ENCODE data around the gene MDH1B. TPM values are rescaled to one million over a fixed set of nuclear protein-coding genes. Genes with fewer than 3 reads are reported as not detected.

Gene MDH1B
- total RNA-seq, 1 experiment from 2014 or later = 1.3 TPM

GRCh38 chr2:206774871-206775270, 9.7 kb upstream of the MDH1B start:
- Histone ChIP-seq H3K9ac (ENCODE audit: extremely low read depth, insufficient read length, low read length) (no peak overlapping the region), H3T11ph (ENCODE audit: low read length) (no peak overlapping the region), H4K8ac (replicated peaks; ENCODE audit: insufficient read length, low read depth, low read length) (no peak overlapping the region), H4K20me1 (ENCODE audit: control insufficient read depth, insufficient read depth, insufficient read length) (no peaks in the 10 kb centered on the region), H3K27ac (ENCODE audit: insufficient read length, low read depth, low read length) (no peak overlapping the region), H2BK15ac (ENCODE audit: low read depth, low read length) (no peak overlapping the region), H3K23me2 (ENCODE audit: insufficient read length, low read depth, low read length, poor library complexity, severe bottlenecking) (no peaks in the 10 kb centered on the region), H3K4me2 (ENCODE audit: insufficient read depth, insufficient read length, low read length) (no peak overlapping the region), H3K79me1 (ENCODE audit: insufficient read depth, low read depth, low read length, poor library complexity, severe bottlenecking) (no peaks in the 10 kb centered on the region), H3K9me3 (ENCODE audit: control insufficient read depth, low read depth, low read length) (no peaks in the 10 kb centered on the region), H4K91ac (ENCODE audit: insufficient read length, low read depth, low read length) (no peak overlapping the region), H3K14ac (ENCODE audit: insufficient read depth, low read length) (no peak overlapping the region), H3K4ac (ENCODE audit: low read depth, low read length) (no peak overlapping the region), H2BK5ac (ENCODE audit: insufficient read length, low read length) (no peak overlapping the region), H2BK12ac (ENCODE audit: insufficient read length, low read depth, low read length) (no peak overlapping the region), H3K79me2 (ENCODE audit: insufficient read depth, low read length) (no peaks in the 10 kb centered on the region; the same call in 1 of the 2 replicates), H3K18ac (ENCODE audit: insufficient read length, low read depth, low read length) (no peak overlapping the region), H2AFZ (ENCODE audit: low read length) (no peak overlapping the region), H3K23ac (ENCODE audit: insufficient read length, low read depth, low read length) (no peak overlapping the region), H2BK120ac (ENCODE audit: low read depth, low read length, poor library complexity, severe bottlenecking) (no peak overlapping the region), H3K27me3 (ENCODE audit: insufficient read depth, low read length) (no peaks in the 10 kb centered on the region), H2BK20ac (ENCODE audit: low read depth, low read length, poor library complexity, severe bottlenecking) (no peak overlapping the region), H3K4me1 (ENCODE audit: insufficient read depth, low read length) (no peaks in the 10 kb centered on the region), H4K5ac (ENCODE audit: insufficient read length, low read depth, low read length) (no peak overlapping the region), H2AK5ac (ENCODE audit: insufficient read length, low read length) (no peak overlapping the region), H3K56ac (ENCODE audit: insufficient read length, low read depth, low read length) (no peak overlapping the region)
- no peaks in the 10 kb centered on the region for H3K27me3 Mint-ChIP-seq (ENCODE audit: low read depth)
- H3K36me3 Mint-ChIP-seq (ENCODE audit: insufficient read depth in 1 of 3, low read depth in 3 of 3) = peaks cover 73 to 92% (median 88%) of the 10 kb centered on the region in 3 experiments
- H3K4me3 Mint-ChIP-seq = no peak overlapping the region
- no peaks in the 10 kb centered on the region for H3K4me1 Mint-ChIP-seq
- peaks cover 12 to 19% of the 10 kb centered on the region in 2 experiments; a peak in 4 of 5 replicates for H3K9me3 Mint-ChIP-seq
- no CpG with 5 or more reads among the region's 1 CpG for WGBS (ENCODE audit: extremely low coverage, insufficient read length, low lambda C conversion rate)
- H3K27ac Mint-ChIP-seq = no peak overlapping the region
- DNase-seq = no peak
- no peak for TF ChIP-seq CTCF (conservative IDR thresholded peaks at IDR 0.05)
